Measurements from ENCODE around the gene TRDMT1.

Gene TRDMT1

GRCh38 chr10:17176091-17176490 lies 25.4 kb downstream of the TRDMT1 start:
- DNase-seq (ENCODE audit: low read depth in 3 of 3) = no peak

GRCh38 chr10:17175551-17175950 lies 25.9 kb downstream of the TRDMT1 start:
- DNase-seq (ENCODE audit: low read depth in 3 of 3) = no peak

GRCh38 chr10:17174626-17175025 lies 26.8 kb downstream of the TRDMT1 start:
- no peak for DNase-seq (ENCODE audit: low read depth in 3 of 3)

- DNase-seq (ENCODE audit: low read depth in 3 of 3) = no peak
These were observed 30.3 kb downstream of the TRDMT1 start for GRCh38 chr10:17171141-17171641.

- no peak for DNase-seq (ENCODE audit: low read depth in 3 of 3)
These were observed 31.7 kb downstream of the TRDMT1 start for GRCh38 chr10:17169803-17170202.

GRCh38 chr10:17166699-17167098 lies 34.8 kb downstream of the TRDMT1 start:
- DNase-seq (ENCODE audit: low read depth in 3 of 3) = no peak

GRCh38 chr10:17162828-17163227 lies 38.6 kb downstream of the TRDMT1 start:
- no peak for DNase-seq (ENCODE audit: low read depth in 3 of 3)

- DNase-seq (ENCODE audit: low read depth in 3 of 3) = no peak
These were observed 39.7 kb downstream of the TRDMT1 start for GRCh38 chr10:17161775-17162174.

- DNase-seq (ENCODE audit: low read depth in 3 of 3) = no peak
These were observed 44.4 kb downstream of the TRDMT1 start for GRCh38 chr10:17157024-17157423.

- DNase-seq (ENCODE audit: low read depth in 3 of 3) = no peak
These were observed 45.6 kb downstream of the TRDMT1 start for GRCh38 chr10:17155826-17156225.

- DNase-seq (ENCODE audit: low read depth in 3 of 3) = no peak
These were observed 47.4 kb downstream of the TRDMT1 start for GRCh38 chr10:17154116-17154515.

GRCh38 chr10:17153321-17153720 lies 48.2 kb downstream of the TRDMT1 start:
- DNase-seq (ENCODE audit: low read depth in 3 of 3) = no peak

- DNase-seq (ENCODE audit: low read depth in 3 of 3) = no peak
These were observed 49.8 kb downstream of the TRDMT1 start for GRCh38 chr10:17151716-17152115.

GRCh38 chr10:17147884-17148489 lies 53.5 kb downstream of the TRDMT1 start:
- no peak for DNase-seq (ENCODE audit: low read depth in 3 of 3)

GRCh38 chr10:17146892-17147291 lies 54.6 kb downstream of the TRDMT1 start:
- no peak for DNase-seq (ENCODE audit: low read depth in 3 of 3)

GRCh38 chr10:17145239-17145638 lies 56.2 kb downstream of the TRDMT1 start:
- DNase-seq (ENCODE audit: low read depth in 3 of 3) = no peak

- peak; percentile 39 to 61 (median 44) for DNase-seq (ENCODE audit: low read depth in 3 of 3)
These were observed 56.7 kb downstream of the TRDMT1 start for GRCh38 chr10:17144757-17145156.

- no peak for DNase-seq (ENCODE audit: low read depth in 3 of 3)
These were observed 57.4 kb downstream of the TRDMT1 start for GRCh38 chr10:17144032-17144431.

GRCh38 chr10:17143055-17143690 lies 58.3 kb downstream of the TRDMT1 start:
- no peak for DNase-seq (ENCODE audit: low read depth in 3 of 3)

- no peak for DNase-seq (ENCODE audit: low read depth in 3 of 3)
These were observed 59.8 kb downstream of the TRDMT1 start for GRCh38 chr10:17141504-17142229.

- DNase-seq (ENCODE audit: low read depth in 3 of 3) = no peak
These were observed 61.1 kb downstream of the TRDMT1 start for GRCh38 chr10:17140386-17140761.

- no peak for DNase-seq (ENCODE audit: low read depth in 3 of 3)
These were observed 62.9 kb downstream of the TRDMT1 start for GRCh38 chr10:17138460-17139042.

All from stimulated activated CD4-positive, alpha-beta T cell treated with anti-CD3 and anti-CD28 coated beads, TNF-alpha, amount 100 ng/mL, for 48 hours (primary cell).